HG03354 (cell line): ENCODE results near the gene ZRANB1.

Experiments used
- ATAC-seq: cut with Tn5 transposase; IDR thresholded peaks from one replicate; pipeline ENCODE4 v1.9.1; 2021; ENCODE audit warnings: mild to moderate bottlenecking; ENCODE audit not compliant: unreplicated experiment, poor library complexity, severe bottlenecking

Gene ZRANB1

GRCh38 chr10:125026036-125026931 is 84.4 kb downstream of the ZRANB1 start:
- no peak for ATAC-seq

- no peak for ATAC-seq
Observed at GRCh38 chr10:125026974-125027735, 85.2 kb downstream of the ZRANB1 start.

- ATAC-seq: no peak
Observed at GRCh38 chr10:125027871-125028869, 86.2 kb downstream of the ZRANB1 start.

GRCh38 chr10:125029584-125030242 is 87.8 kb downstream of the ZRANB1 start:
- ATAC-seq: no peak

- no peak for ATAC-seq
Observed at GRCh38 chr10:125030567-125031197, 88.8 kb downstream of the ZRANB1 start.

- ATAC-seq: no peak
Observed at GRCh38 chr10:125032474-125033020, 90.6 kb downstream of the ZRANB1 start.

- no peak for ATAC-seq
Observed at GRCh38 chr10:125033146-125033924, 91.4 kb downstream of the ZRANB1 start.

- ATAC-seq: no peak
Observed at GRCh38 chr10:125034675-125035074, 92.8 kb downstream of the ZRANB1 start.

GRCh38 chr10:125035136-125035535 is 93.2 kb downstream of the ZRANB1 start:
- ATAC-seq: no peak

GRCh38 chr10:125035588-125036295 is 93.8 kb downstream of the ZRANB1 start:
- ATAC-seq: no peak

GRCh38 chr10:125037145-125037877 is 95.4 kb downstream of the ZRANB1 start:
- ATAC-seq: no peak
